Natural killer cell (primary cell): ENCODE measurements around the gene PLEKHA7. TPM values are rescaled to one million over a fixed set of nuclear protein-coding genes. Genes with fewer than 3 reads are reported as not detected.

Experiments used
- ATAC-seq, 3 donors: fragments of 150-1000 bp in 2 of 3; fragments of 200-7000 bp in 1 of 3; cut with Tn5 transposase; 1 replicate in 1 of 3; 2 replicates in 2 of 3; pipeline ENCODE4 v1.10.0; 2021; ENCODE audit warnings: mild to moderate bottlenecking in 2 of 3, moderate library complexity in 2 of 3
- DNase-seq, 2 donors: peaks; one replicate each; pipeline versions ENCODE4 v3.0.0 to v3.0.0-alpha.2; 2013 to 2021; ENCODE audit warnings: mixed read lengths in 1 of 2
- H3K27ac ChIP-seq: one replicate; pipeline ENCODE4 v1.5.1; 2013; ENCODE audit warnings: mild to moderate bottlenecking, low read length
- H3K27me3 ChIP-seq: one replicate; pipeline ENCODE4 v1.6.1; 2013; ENCODE audit warnings: low read length; ENCODE audit not compliant: control insufficient read depth, insufficient read depth
- H3K36me3 ChIP-seq: one replicate; pipeline ENCODE4 v1.6.1; 2013; ENCODE audit warnings: low read length; ENCODE audit not compliant: control insufficient read depth, insufficient read depth
- H3K4me1 ChIP-seq: one replicate; pipeline ENCODE4 v1.6.1; 2013; ENCODE audit warnings: low read length; ENCODE audit not compliant: control insufficient read depth, insufficient read depth
- H3K4me3 ChIP-seq: one replicate; pipeline ENCODE4 v1.5.1; 2013; ENCODE audit warnings: low read length
- H3K9me3 ChIP-seq: one replicate; pipeline ENCODE4 v1.6.1; 2013; ENCODE audit warnings: low read length; ENCODE audit not compliant: control insufficient read depth, insufficient read depth
- H3K27ac Mint-ChIP-seq, 2 donors: one replicate each; pipeline ENCODE4 v1.8.0; 2022; ENCODE audit warnings: mild to moderate bottlenecking in 2 of 2, mixed read lengths in 2 of 2, moderate library complexity in 1 of 2
- H3K27me3 Mint-ChIP-seq, 2 donors: one replicate each; pipeline ENCODE4 v1.8.0; 2022; ENCODE audit warnings: low read depth in 2 of 2, mixed read lengths in 2 of 2
- H3K36me3 Mint-ChIP-seq: one replicate; pipeline ENCODE4 v1.8.0; 2022; ENCODE audit warnings: mixed read lengths
- H3K4me1 Mint-ChIP-seq, 2 donors: one replicate each; pipeline ENCODE4 v1.8.0; 2022; ENCODE audit warnings: mixed read lengths in 2 of 2
- H3K4me3 Mint-ChIP-seq: one replicate; pipeline ENCODE4 v1.8.0; 2022; ENCODE audit warnings: mild to moderate bottlenecking, moderate library complexity, mixed read lengths
- H3K9me3 Mint-ChIP-seq, 2 donors: one replicate each; pipeline ENCODE4 v1.8.0; 2022; ENCODE audit warnings: mixed read lengths in 2 of 2
- CTCF ChIP-seq: fragments of 200-600 bp; IDR thresholded peaks from one replicate; pipeline ENCODE4 v1.8.0; 2022; ENCODE audit warnings: antibody characterized with exemption
- WGBS: methylation state at CpG from one replicate; pipeline ENCODE4 v1.1.7; 2013; ENCODE audit warnings: missing lambda C conversion rate; ENCODE audit not compliant: insufficient coverage; 5-methylcytosine and 5-hydroxymethylcytosine counted together
- intact Hi-C: fragments of 100-400 bp; cut with micrococcal nuclease; formaldehyde crosslinking; loops from one replicate; pipeline ENCODE4 v1.14.2; 2022
- total RNA-seq, 4 donors: library from RNA; stranded (reverse); fragments of 120-200 nt in 1 of 4; gene quantifications; one replicate each; pipeline versions ENCODE4 v1.2.3 to v1.2.4, GENCODE V29; 2013 to 2022

PLEKHA7 gene
- total RNA-seq, 3 donors from 2014 or later (not counting 1 experiment from before 2014, with no cell fraction given): 1.00 to 2.5 (median 1.3) TPM

- no peaks in the 10 kb centered on the region for H3K27me3 ChIP-seq
- no peaks in the 10 kb centered on the region for H3K36me3 Mint-ChIP-seq
- no peak overlapping the region for H3K4me3 Mint-ChIP-seq
- intact Hi-C loops: no loop called here
- 83% methylated on average over 7 of the region's 7 CpGs for WGBS
- no peaks in the 10 kb centered on the region for H3K4me1 ChIP-seq
- no peaks in the 10 kb centered on the region for H3K9me3 Mint-ChIP-seq
- H3K27ac ChIP-seq: no peak overlapping the region
- TF ChIP-seq CTCF: no peak
- H3K4me1 Mint-ChIP-seq: no peaks in the 10 kb centered on the region
- DNase-seq (no peak), ATAC-seq (no peak)
- no peaks in the 10 kb centered on the region for H3K9me3 ChIP-seq
- H3K36me3 ChIP-seq: no peaks in the 10 kb centered on the region
- no peaks in the 10 kb centered on the region for H3K27me3 Mint-ChIP-seq
- H3K27ac Mint-ChIP-seq: no peak overlapping the region
- H3K4me3 ChIP-seq: no peak overlapping the region
These were observed 36.8 kb downstream of the PLEKHA7 start for GRCh38 chr11:16977136-16977993.

GRCh38 chr11:16976379-16976778 is 37.8 kb downstream of the PLEKHA7 start:
- Histone ChIP-seq H3K4me3 (no peak overlapping the region), H3K4me1 (no peaks in the 10 kb centered on the region), H3K36me3 (no peaks in the 10 kb centered on the region), H3K27ac (no peak overlapping the region), H3K9me3 (no peaks in the 10 kb centered on the region), H3K27me3 (no peaks in the 10 kb centered on the region)
- no peak for ATAC-seq
- no peaks in the 10 kb centered on the region for H3K9me3 Mint-ChIP-seq
- H3K36me3 Mint-ChIP-seq: no peaks in the 10 kb centered on the region
- H3K27me3 Mint-ChIP-seq: no peaks in the 10 kb centered on the region
- no peak overlapping the region for H3K4me3 Mint-ChIP-seq
- TF ChIP-seq CTCF: no peak
- H3K4me1 Mint-ChIP-seq: no peaks in the 10 kb centered on the region
- intact Hi-C loops: no loop called here
- no peak overlapping the region for H3K27ac Mint-ChIP-seq
- DNase-seq: no peak
- WGBS: 90% methylated on average over 5 of the region's 5 CpGs

- ATAC-seq: no peak
- no peaks in the 10 kb centered on the region for H3K9me3 ChIP-seq
- 78% methylated on average over 1 of the region's 1 CpG for WGBS
- H3K27ac ChIP-seq: no peak overlapping the region
- Mint-ChIP-seq H3K4me1 (no peaks in the 10 kb centered on the region), H3K27me3 (no peaks in the 10 kb centered on the region), H3K27ac (no peak overlapping the region), H3K9me3 (no peaks in the 10 kb centered on the region), H3K36me3 (no peaks in the 10 kb centered on the region), H3K4me3 (no peak overlapping the region)
- no peak overlapping the region for H3K4me3 ChIP-seq
- intact Hi-C loops: no loop called here
- DNase-seq: no peak
- TF ChIP-seq CTCF: no peak
- H3K36me3 ChIP-seq: no peaks in the 10 kb centered on the region
- H3K27me3 ChIP-seq: no peaks in the 10 kb centered on the region
- no peaks in the 10 kb centered on the region for H3K4me1 ChIP-seq
These were observed 38.3 kb downstream of the PLEKHA7 start for GRCh38 chr11:16975906-16976305.
